Endothelial cell (in vitro differentiated cells): ENCODE measurements around the gene TCEANC. TPM values are rescaled to one million over a fixed set of nuclear protein-coding genes. Genes with fewer than 3 reads are reported as not detected.

ENCODE experiments used
- DNase-seq: peaks from one replicate; pipeline ENCODE4 v3.0.0; 2021; ENCODE audit warnings: low spot score
- H3K27ac Mint-ChIP-seq: one replicate; pipeline ENCODE4 v1.8.0; 2021; ENCODE audit warnings: mixed read lengths, inconsistent platforms; ENCODE audit not compliant: unreplicated experiment
- H3K27me3 Mint-ChIP-seq: one replicate; pipeline ENCODE4 v1.8.0; 2021; ENCODE audit warnings: mild to moderate bottlenecking, moderate library complexity, mixed read lengths, inconsistent platforms; ENCODE audit not compliant: unreplicated experiment
- H3K36me3 Mint-ChIP-seq: one replicate; pipeline ENCODE4 v1.8.0; 2021; ENCODE audit warnings: mild to moderate bottlenecking, low read depth, mixed read lengths, inconsistent platforms; ENCODE audit not compliant: unreplicated experiment
- H3K4me1 Mint-ChIP-seq: one replicate; pipeline ENCODE4 v1.8.0; 2021; ENCODE audit warnings: mild to moderate bottlenecking, mixed read lengths, inconsistent platforms; ENCODE audit not compliant: unreplicated experiment
- H3K4me3 Mint-ChIP-seq: one replicate; pipeline ENCODE4 v1.8.0; 2021; ENCODE audit warnings: mild to moderate bottlenecking, mixed read lengths, inconsistent platforms; ENCODE audit not compliant: unreplicated experiment
- H3K9me3 Mint-ChIP-seq: one replicate; pipeline ENCODE4 v1.8.0; 2021; ENCODE audit warnings: mixed read lengths, inconsistent platforms; ENCODE audit not compliant: unreplicated experiment
- total RNA-seq: library from RNA; stranded (reverse); fragmentation: NEBNext Ultra II Directional; extraction: Animal tissue kit (Norgen Biotek cat#: 25700); gene quantifications from one replicate; pipeline ENCODE4 v1.2.1, GENCODE V29; 2021; ENCODE audit not compliant: unreplicated experiment
- TF ChIP-seq, protein P1 (sequence below): fragments of 200-600 bp; sonication (generic); IDR thresholded peaks from one replicate; pipeline ENCODE4 v1.5.0; 2021; ENCODE audit warnings: antibody characterized with exemption; ENCODE audit not compliant: unreplicated experiment

The TCEANC gene
- total RNA-seq, 1 donor from 2014 or later: 3.8 TPM

DNA sequence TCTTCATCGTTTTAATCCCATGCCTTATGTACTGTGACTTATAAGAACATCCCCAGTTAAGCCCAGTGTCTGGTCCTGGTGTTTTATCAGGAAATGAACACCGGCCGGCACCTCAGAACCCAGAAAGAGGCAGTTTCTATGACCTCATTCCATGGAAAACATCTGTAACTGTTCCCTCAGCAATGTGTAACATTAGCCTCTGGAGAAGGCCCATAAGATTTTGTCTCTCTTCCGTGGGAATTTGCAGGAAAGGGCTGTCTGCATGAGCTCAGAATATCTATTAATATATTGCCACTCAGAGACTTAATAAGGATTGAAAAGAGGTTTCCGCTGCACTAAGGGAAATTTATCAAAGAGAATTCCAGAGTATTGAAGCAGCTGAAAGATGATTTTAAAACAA, 3.1 kb upstream of the TCEANC start:
- Mint-ChIP-seq H3K27ac (no peak overlapping the region), H3K4me3 (no peak overlapping the region), H3K36me3 (no peaks in the 10 kb centered on the region), H3K4me1 (no peaks in the 10 kb centered on the region), H3K27me3 (no peaks in the 10 kb centered on the region), H3K9me3 (no peaks in the 10 kb centered on the region)
- no peak for DNase-seq
- TF ChIP-seq, protein P1, sequence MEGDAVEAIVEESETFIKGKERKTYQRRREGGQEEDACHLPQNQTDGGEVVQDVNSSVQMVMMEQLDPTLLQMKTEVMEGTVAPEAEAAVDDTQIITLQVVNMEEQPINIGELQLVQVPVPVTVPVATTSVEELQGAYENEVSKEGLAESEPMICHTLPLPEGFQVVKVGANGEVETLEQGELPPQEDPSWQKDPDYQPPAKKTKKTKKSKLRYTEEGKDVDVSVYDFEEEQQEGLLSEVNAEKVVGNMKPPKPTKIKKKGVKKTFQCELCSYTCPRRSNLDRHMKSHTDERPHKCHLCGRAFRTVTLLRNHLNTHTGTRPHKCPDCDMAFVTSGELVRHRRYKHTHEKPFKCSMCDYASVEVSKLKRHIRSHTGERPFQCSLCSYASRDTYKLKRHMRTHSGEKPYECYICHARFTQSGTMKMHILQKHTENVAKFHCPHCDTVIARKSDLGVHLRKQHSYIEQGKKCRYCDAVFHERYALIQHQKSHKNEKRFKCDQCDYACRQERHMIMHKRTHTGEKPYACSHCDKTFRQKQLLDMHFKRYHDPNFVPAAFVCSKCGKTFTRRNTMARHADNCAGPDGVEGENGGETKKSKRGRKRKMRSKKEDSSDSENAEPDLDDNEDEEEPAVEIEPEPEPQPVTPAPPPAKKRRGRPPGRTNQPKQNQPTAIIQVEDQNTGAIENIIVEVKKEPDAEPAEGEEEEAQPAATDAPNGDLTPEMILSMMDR: no peak

DNA sequence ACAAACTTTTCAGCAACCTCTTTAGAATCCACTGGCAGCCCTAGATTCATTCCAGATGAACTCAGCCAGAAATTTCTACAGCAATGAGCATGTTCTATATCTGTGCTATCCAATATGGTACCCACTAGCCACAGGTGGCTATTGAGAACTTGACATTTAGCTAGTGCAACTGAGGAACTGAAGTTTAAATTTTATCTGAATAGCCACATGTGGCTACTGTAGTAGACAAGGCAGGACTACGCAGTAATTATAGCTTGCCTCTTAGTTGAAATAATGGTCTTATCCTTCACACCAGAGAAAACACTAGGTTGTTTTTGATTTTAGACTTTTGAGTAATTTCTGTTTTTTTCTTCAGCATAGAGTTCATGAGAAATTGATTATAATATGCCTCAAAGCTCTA, 2.6 kb upstream of the TCEANC start:
- Mint-ChIP-seq H3K36me3 (no peaks in the 10 kb centered on the region), H3K4me3 (no peak overlapping the region), H3K4me1 (no peaks in the 10 kb centered on the region), H3K27ac (no peak overlapping the region), H3K27me3 (no peaks in the 10 kb centered on the region), H3K9me3 (no peaks in the 10 kb centered on the region)
- DNase-seq: no peak
- TF ChIP-seq, protein P1: no peak

DNA sequence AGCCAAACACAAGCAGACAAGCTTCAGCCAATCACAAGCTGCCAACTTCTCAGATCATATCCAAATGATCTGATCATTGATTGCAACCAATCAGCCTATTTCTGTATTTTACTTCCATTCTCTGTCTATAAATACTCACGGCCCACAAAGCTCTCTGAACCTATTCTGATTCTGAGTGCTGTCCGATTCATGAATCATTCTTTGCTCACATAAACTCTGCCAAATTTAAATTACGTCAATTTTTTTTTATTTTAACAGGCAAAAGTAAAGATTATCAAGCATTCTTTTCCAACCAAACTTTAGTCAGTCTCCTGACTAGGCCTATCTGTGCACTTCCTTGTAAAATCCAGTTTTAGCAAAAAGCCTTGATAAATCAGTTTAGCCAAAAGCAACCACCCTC, 1.8 kb upstream of the TCEANC start:
- Mint-ChIP-seq H3K9me3 (no peaks in the 10 kb centered on the region), H3K27me3 (no peaks in the 10 kb centered on the region), H3K36me3 (no peaks in the 10 kb centered on the region), H3K4me3 (no peak overlapping the region), H3K27ac (no peak overlapping the region), H3K4me1 (no peaks in the 10 kb centered on the region)
- TF ChIP-seq, protein P1: no peak
- DNase-seq: no peak

DNA sequence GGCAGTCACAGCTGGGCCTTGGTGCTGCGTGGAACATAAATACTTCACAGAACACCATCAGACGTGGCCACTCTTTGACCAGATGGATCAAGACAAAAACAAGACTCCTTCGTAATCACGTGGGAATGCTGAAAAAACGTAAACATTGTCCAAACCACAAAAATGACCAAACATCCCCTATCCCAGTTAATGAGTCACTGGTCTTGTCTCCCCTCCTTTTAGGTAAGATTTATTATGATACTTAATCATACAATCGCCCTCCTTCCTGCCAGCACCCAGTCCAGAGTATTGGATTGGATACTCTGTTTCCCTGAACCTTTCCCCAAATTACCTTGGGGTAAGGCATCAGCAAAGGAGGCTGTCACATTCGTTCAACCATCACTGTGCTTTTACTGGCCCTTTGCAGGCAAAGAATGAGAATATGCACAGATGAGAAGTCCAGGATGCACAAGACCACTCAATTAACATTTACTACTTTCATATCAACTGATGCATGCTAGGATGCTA, 601 bp upstream of the TCEANC start:
- TF ChIP-seq, protein P1: no peak
- Mint-ChIP-seq H3K27ac (no peak overlapping the region), H3K9me3 (no peaks in the 10 kb centered on the region), H3K36me3 (no peaks in the 10 kb centered on the region), H3K4me1 (no peaks in the 10 kb centered on the region), H3K27me3 (no peaks in the 10 kb centered on the region), H3K4me3 (peak overlapping the region; percentile 79)
- no peak for DNase-seq

DNA sequence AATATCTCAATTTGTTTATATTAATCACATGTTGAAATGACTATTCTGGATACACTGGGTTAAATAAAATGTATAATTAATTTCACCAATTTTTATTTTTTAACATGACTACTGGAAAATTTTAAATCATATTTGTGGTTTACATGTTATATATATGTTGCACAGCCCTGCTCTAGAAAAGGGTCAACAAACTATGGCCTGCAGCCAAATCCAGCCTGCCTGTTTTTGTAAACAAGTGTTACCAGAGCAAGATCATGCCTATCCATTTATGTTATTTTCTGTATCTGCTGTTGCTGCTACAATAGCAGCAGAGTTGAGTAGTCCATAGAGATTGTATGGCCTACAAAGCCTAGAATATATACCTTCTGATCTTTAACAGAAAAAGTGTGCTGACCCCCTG, 1.2 kb downstream of the TCEANC start:
- Mint-ChIP-seq H3K27me3 (no peaks in the 10 kb centered on the region), H3K4me3 (no peak overlapping the region), H3K27ac (no peak overlapping the region), H3K36me3 (no peaks in the 10 kb centered on the region), H3K4me1 (no peaks in the 10 kb centered on the region), H3K9me3 (no peaks in the 10 kb centered on the region)
- DNase-seq: no peak
- TF ChIP-seq, protein P1: no peak
